GM19328 (cell line): Measurements from ENCODE around the gene HDAC4.

ENCODE experiments used
- ATAC-seq: cut with Tn5 transposase; IDR thresholded peaks from one replicate; pipeline ENCODE4 v1.9.1; 2021; ENCODE audit warnings: mild to moderate bottlenecking, moderate library complexity; ENCODE audit not compliant: unreplicated experiment

HDAC4 gene

DNA sequence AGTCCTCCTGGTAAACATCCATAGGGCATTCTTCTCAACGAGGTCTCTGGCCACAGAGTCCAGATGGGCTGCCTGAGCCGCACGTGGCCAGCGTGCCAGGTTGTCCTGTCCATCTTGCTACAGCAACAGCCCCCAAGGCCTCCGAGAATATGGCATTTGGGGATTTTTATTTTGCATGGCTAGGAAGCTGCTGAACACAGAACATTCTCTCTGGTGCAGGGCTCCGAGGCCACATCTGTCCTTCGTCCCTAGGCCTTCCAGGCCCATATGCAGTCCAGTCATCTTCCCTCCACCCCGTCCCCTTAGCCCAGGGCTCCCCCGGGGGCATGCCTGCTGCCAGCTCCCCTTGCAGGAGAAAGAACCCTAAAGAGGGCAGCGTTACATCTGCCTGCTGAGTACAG, 2.3 kb downstream of the HDAC4 start:
- ATAC-seq = no peak

DNA sequence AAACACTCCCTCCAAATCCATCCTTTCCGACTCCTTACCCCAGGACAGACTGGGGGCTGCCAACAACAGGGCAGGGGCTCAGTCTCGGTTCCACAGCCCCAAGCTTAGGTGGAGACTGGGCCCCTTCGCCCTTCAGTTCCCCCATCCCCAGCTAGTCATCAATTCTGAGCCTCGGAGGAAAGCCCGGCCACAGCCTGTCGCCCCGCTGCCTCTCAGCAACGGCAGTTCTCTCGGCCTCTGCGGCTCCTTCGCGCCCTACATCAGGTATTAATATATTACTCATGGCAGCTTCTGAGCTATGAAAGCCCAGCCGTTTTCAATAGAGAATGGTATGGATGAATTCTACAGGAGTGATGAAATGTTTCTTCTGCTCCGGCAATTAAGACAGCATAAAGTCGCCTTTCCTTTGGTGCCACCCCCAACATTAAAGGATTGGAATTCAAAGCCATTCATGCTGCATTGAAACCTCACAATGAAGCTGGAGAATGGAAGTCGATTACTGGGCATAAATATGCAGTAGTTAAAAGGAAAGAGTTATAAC, 2.8 kb downstream of the HDAC4 start:
- no peak for ATAC-seq

DNA sequence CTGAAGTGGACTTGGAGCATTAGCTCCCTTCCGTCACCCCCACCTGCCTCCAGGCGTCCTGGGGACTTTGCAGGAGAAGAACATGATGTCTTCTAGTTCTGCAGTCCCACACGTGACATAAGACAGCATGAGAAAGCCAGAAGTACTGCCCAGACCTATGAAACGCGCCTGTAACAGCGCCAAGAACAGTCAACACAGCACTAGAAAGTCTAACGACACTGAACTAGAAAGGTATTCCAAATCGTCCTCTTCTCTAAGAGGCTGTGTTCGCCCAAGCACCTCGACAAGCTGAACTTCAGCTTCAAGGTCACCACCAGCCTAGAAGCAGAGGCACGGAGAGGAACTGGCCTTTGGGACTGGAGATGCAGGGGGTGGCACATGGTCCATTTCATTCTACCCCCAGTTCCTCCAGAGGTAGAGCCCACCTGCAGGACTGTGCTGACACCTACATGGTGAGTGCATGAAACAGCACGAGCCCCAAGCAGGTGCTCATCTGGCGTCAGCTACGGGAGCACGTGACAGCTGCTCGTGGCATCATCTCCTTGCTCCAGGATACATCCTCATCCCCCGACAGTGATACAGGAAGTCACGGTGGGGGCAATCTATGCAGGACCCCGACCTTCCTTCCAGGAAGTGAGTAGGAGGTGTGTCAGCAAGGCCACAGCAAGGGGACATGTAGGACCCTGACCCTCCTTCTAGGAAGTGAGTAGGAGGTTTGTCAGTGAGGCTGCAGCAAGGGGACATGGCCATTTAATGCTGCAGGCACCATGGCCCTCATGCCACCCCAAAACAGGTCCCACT, 3.7 kb downstream of the HDAC4 start:
- no peak for ATAC-seq

DNA sequence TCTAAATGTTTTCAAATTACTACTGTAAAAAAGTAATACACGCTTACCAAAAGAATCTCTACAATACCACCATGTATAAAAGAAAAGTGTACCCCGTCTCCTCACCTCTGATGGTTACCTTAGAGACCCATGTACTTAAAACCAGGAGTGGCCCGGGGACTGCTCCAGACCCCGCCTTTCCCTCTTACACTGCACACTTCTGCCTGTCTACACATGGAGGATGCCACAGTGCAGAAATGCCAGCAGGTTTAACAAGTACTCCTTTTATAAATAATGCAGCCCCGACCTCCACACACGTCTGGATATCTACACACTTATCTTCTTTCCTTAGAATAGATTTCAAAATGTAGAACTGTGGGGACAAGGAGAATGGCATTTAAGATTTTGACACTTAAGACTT, 5.3 kb downstream of the HDAC4 start:
- no peak for ATAC-seq

GRCh38 chr2:239394978-239395377, 5.8 kb downstream of the HDAC4 start:
- ATAC-seq = no peak

DNA sequence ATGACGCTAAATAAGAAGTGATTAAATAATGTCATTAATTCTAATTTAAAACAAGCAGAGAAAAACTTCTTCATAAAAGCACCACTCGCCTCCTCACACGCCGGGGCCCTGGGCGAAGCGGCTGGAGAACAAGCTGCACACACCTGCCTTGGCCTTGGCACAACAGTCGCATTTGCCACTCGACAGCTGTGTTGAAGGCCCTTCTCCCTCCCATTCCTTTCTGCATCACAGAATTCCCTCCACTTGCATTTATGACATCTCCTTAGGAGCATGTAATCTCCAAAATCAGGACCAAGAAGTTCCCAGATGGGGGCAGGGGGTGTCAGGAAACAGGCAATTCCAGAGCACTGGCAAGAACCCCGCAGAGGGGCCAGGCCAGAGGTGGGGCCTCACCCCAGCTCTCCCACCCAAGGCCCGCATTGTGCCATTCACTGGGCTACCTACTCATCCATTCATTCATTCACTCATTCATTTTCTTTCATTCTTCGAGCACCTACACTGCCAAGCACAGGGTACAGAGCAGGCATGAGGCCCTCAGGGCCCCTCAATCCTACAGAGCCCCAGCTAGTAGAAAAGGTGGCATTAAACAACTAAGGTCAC, 6.4 kb downstream of the HDAC4 start:
- no peak for ATAC-seq

GRCh38 chr2:239393941-239394340, 6.9 kb downstream of the HDAC4 start:
- no peak for ATAC-seq

- ATAC-seq = no peak
Observed at GRCh38 chr2:239393388-239393940, 7.4 kb downstream of the HDAC4 start.

- ATAC-seq = no peak
Observed at GRCh38 chr2:239392688-239393387, 8.0 kb downstream of the HDAC4 start.

DNA sequence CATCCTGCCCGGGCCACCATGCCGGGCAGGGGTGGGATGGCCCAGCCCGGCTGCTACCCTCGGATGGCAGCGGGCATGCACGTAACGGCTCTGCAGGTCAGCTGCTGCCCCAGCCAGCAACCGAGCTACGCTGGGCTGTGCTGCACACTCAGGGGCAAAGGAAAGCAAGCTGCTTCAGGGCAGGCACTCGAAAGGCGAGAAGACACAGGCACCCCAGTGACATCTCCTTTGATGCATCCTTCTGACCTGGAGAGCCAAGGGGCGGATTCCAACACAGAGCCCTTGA, 8.8 kb downstream of the HDAC4 start:
- no peak for ATAC-seq

GRCh38 chr2:239391286-239392071, 9.3 kb downstream of the HDAC4 start:
- ATAC-seq = no peak

GRCh38 chr2:239390546-239391285, 10.1 kb downstream of the HDAC4 start:
- ATAC-seq = no peak

GRCh38 chr2:239389414-239390329, 11.1 kb downstream of the HDAC4 start:
- no peak for ATAC-seq

- no peak for ATAC-seq
Observed at GRCh38 chr2:239388236-239389151, 12.3 kb downstream of the HDAC4 start.

DNA sequence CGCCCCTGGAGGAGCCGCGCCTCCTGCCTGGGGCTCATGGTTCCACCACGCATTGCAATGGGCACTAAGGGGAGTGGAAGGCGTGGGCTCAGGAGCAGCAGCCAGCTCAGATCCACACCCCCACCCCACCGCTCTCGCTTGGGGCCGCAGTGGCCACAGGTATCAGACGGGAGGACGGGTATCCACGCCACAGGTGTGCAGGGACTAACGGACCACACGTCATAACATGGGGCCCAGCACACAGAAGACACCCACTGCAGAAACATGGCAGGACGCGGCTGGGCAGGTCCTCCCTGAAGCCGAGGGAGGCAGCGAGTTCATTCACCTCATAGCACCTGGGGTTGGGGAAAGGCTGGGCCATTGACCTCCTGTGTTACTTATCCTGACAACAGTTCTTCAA, 13.0 kb downstream of the HDAC4 start:
- ATAC-seq = no peak

DNA sequence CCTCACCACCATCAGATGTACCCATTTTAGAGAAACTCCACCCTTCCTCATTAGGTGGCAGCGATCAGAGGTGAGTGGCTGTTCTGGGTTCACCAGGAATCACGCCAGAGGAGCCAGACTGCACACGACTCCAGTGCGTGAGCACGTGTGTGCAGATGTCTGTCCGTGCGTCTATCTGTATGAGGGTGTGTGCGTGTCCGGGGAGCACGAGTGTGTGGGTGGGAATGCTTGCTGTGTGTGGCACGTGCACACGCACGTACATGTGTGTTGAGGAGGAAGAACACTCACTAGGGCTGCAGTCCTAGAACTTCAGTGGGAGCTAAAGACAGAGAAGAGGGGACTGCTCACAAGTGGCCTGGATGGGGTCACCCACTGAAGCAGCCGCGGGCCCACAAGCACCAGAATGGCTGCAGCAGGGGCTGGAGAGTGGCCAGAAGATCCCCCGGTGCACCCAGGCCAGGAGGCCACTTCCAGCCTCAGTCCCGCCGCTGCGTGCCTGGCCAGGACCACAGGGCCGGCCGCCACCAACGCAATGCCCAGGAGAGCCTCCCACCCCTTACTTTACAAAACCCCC, 13.9 kb downstream of the HDAC4 start:
- no peak for ATAC-seq

GRCh38 chr2:239386001-239386670, 14.7 kb downstream of the HDAC4 start:
- ATAC-seq = no peak
